ENCODE results near the gene UBE2E3.

UBE2E3 gene

GRCh38 chr2:181107628-181107945, 127.2 kb downstream of the UBE2E3 start:
- no peak for DNase-seq (ENCODE audit: low read depth, low spot score)
- no peak overlapping the region for H3K4me3 ChIP-seq (ENCODE audit: low read length)

- H3K4me3 ChIP-seq (ENCODE audit: low read length) = no peak overlapping the region
- DNase-seq (ENCODE audit: low read depth, low spot score) = no peak
Measured at GRCh38 chr2:181111059-181111458, 130.7 kb downstream of the UBE2E3 start.

GRCh38 chr2:181112916-181113315, 132.5 kb downstream of the UBE2E3 start:
- no peak overlapping the region for H3K4me3 ChIP-seq (ENCODE audit: low read length)
- DNase-seq (ENCODE audit: low read depth, low spot score) = no peak

Data from Jurkat, Clone E6-1 (cell line).